Activated T-helper 2 cell treated with anti-CD3 and anti-CD28 coated beads, Interferon-gamma antibody, Interleukin-2, Interleukin-4, amounts not matched to agents 10 μg/mL and 5 μg/mL and 100 μg/mL, durations not matched to agents 14 hours and 24 hours and 36 hours (primary cell): Measurements from ENCODE around the gene WWC2. TPM values are rescaled to one million over a fixed set of nuclear protein-coding genes. Genes with fewer than 3 reads are reported as not detected.
"Not testable (repeated sequence)": the region's sequence is repeated elsewhere in the genome, so short reads cannot be mapped to it uniquely, and the experiment has no call there.

ENCODE experiments used
- DNase-seq: peaks from one replicate; pipeline ENCODE4 v3.0.0; 2021; ENCODE audit warnings: low spot score
- H3K27ac Mint-ChIP-seq: one replicate; pipeline ENCODE4 v1.8.0; 2021; ENCODE audit warnings: mixed read lengths
- H3K27me3 Mint-ChIP-seq: one replicate; pipeline ENCODE4 v1.8.0; 2021; ENCODE audit warnings: low read depth, mixed read lengths
- H3K36me3 Mint-ChIP-seq: one replicate; pipeline ENCODE4 v1.8.0; 2021; ENCODE audit warnings: low read depth, mixed read lengths
- H3K4me1 Mint-ChIP-seq: one replicate; pipeline ENCODE4 v1.8.0; 2021; ENCODE audit warnings: low read depth, mixed read lengths
- H3K4me3 Mint-ChIP-seq: one replicate; pipeline ENCODE4 v1.8.0; 2021; ENCODE audit warnings: low read depth, mild to moderate bottlenecking, moderate library complexity, mixed read lengths
- H3K9me3 Mint-ChIP-seq: one replicate; pipeline ENCODE4 v1.8.0; 2021; ENCODE audit warnings: mixed read lengths
- intact Hi-C: fragments of 100-400 bp; cut with micrococcal nuclease; formaldehyde crosslinking; loops from one replicate; pipeline ENCODE4 v1.15.1; 2023
- total RNA-seq: library from RNA; stranded (reverse); gene quantifications from 2 replicates; pipeline ENCODE4 v1.2.3, GENCODE V29; 2022

Gene WWC2
- total RNA-seq, 1 donor from 2014 or later: 0.50 TPM

DNA sequence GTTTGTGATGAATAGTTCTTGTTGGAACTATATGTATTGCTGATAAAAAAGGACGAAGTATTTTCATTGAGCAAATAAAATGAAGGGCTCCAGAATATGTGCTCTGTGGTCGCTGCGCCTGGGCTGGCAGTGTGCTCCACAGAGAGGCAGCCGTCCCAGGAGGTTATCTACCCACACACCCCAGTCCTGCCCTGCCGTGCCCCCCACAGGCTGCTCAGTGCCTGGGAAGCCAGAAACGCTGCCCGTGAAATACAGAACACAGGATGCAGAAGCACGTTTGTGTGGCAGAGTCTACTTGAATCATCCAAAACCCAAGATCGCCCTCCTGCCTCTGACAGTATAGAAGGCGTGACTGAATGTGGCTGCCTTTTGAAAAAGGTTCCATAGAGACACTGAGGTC is 219.6 kb downstream of the WWC2 start:
- no peak for DNase-seq
- Mint-ChIP-seq H3K9me3 (no peaks in the 10 kb centered on the region), H3K27me3 (peaks cover 1% of the 10 kb centered on the region), H3K4me3 (no peak overlapping the region), H3K27ac (no peak overlapping the region), H3K36me3 (no peaks in the 10 kb centered on the region), H3K4me1 (no peaks in the 10 kb centered on the region)
- intact Hi-C loops: no loop called here

DNA sequence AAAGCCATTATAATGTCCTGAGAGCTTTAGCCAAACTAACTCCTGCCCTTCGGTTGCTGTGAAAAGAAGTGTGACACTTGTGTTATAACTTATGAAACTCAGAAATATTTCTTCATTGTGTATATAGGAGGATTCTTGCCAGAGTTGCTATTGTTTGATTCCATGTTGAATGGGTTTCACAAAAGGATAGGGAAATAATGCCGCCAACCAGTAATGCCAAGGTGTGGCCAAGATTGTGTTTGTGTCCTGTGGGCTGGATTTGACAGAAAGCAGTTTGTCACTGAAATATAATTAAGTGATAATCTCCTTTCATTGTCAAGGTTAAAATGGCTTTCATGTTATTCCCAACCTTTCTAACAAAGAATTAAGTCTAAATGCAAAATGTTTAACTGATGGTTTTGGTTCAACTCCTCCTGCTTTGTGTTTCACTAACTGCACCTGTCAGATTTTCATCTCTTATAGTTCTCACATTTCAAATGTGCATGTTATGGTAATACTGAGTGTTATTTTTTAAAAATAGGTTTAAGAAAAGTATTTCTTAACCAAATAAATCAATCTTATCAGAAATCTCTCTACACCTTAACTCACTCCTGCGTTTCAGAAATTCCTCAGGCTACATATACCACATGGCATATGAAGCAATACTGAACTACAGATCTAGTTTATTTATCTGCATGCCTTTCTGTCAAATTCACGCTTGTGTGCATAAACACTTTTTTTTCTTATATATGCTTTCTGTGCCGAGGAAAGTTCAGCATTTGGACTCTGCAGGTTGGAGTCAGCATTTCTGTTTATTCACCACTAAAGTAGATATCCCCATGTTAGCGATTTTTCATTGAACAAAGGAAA is 221.4 kb downstream of the WWC2 start, which contains the start of gene CLDN22:
CLDN22 (minus strand) TSS at position 66 of the 849 bp plus-strand sequence; CDS start at position 8, 58 bp downstream.
- Mint-ChIP-seq H3K27ac (no peak within 1 kb of the TSS), H3K4me3 (no peak within 1 kb of the TSS), H3K36me3 (no peaks in the 10 kb centered on the region), H3K27me3 (peaks cover 1% of the 10 kb centered on the region), H3K4me1 (no peaks in the 10 kb centered on the region), H3K9me3 (no peaks in the 10 kb centered on the region)
- intact Hi-C loops: no loop called here
- no peak for DNase-seq

DNA sequence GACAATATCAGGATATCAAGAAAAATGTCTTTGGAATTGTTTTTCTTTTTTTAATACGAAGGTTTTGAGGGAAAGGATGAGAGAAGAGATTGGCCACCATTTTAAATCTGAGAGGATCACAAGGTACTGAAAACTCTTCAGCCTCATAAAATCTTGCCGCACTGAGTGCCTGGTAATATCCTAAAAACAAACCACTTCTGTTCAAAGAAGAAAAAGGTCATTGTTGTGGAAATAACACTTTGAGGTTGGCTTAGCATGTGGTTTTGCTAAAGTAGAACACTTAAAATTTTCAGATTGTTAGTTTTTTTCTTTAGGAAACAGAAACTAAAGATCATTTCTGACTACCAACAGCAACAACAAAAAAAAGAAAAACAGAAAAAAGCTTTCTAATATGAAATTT is 222.0 kb downstream of the WWC2 start:
- DNase-seq: no peak
- H3K27me3 Mint-ChIP-seq: peaks cover 1% of the 10 kb centered on the region
- no peaks in the 10 kb centered on the region for H3K4me1 Mint-ChIP-seq
- intact Hi-C loops: no loop called here
- H3K9me3 Mint-ChIP-seq: no peaks in the 10 kb centered on the region
- no peaks in the 10 kb centered on the region for H3K36me3 Mint-ChIP-seq
- H3K4me3 Mint-ChIP-seq: no peak overlapping the region
- H3K27ac Mint-ChIP-seq: no peak overlapping the region

DNA sequence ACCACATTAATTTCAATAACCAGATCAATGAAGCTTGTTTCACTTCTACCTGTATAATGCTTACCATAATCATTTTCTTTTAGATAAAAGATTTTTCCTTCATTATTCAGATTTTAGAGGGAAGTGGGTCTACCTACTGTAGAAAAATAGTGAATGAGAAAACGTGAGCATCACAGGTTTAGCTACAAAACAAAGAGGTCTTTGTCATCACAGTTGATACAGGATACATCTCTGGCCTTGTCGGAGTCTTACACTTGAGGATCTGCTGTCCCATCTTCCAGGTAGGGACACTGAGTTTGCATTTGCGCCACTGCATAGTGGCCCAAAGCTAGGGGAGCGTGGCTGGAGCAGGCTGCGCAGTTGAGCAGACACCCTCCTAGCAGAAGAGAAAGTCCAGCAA is 222.5 kb downstream of the WWC2 start:
- Mint-ChIP-seq H3K4me3 (no peak overlapping the region), H3K4me1 (no peaks in the 10 kb centered on the region), H3K36me3 (no peaks in the 10 kb centered on the region), H3K27ac (no peak overlapping the region), H3K9me3 (no peaks in the 10 kb centered on the region), H3K27me3 (peaks cover 1% of the 10 kb centered on the region)
- intact Hi-C loops: no loop called here
- DNase-seq: no peak

DNA sequence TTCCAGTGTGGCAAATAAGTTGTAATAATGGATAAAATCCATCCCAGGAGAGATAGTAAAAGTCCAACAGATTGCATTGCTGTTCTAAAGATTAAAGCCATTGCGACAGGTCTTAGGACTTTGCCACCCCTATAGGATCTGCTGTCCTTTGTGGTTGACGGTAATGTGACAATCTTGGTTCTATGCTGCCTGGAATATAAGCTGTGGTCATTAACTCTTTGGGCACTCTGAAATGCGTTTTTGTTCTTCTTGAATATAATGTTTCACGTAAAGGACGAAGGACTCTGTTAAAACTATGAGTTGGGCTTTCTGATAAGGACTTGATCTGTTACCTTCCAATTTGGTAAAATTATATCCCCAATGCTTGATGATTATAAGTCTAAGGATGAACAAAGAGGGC is 223.3 kb downstream of the WWC2 start, which contains the start of gene CLDN24:
CLDN24 (minus strand) TSS at position 101 of the 400 bp plus-strand sequence; CDS start at position 101, 0 bp downstream.
- Mint-ChIP-seq H3K36me3 (no peaks in the 10 kb centered on the region), H3K9me3 (no peaks in the 10 kb centered on the region), H3K27ac (no peak within 1 kb of the TSS), H3K4me3 (no peak within 1 kb of the TSS), H3K4me1 (no peaks in the 10 kb centered on the region), H3K27me3 (peaks cover 1% of the 10 kb centered on the region)
- intact Hi-C loops: no loop called here
- no peak for DNase-seq

DNA sequence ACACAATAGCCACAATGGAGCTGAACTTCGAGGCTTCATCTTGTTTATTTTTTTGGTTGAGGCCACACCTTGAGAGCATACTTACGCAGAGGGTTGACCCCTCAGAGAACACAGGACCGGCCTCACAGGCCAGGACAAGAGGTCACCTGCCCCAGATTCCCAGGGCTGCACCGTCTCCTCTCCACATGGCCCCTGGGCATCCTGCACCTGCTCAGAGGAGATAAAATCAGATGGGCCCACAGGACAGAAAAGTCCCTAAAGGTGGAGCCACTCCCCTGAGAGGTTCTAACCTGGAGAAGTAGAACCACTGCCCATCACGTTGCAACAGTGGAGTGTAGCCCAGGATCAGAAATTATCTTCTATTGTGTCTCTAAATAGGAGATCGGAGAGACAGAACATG is 224.2 kb downstream of the WWC2 start:
- Mint-ChIP-seq H3K4me1 (no peaks in the 10 kb centered on the region), H3K27me3 (peaks cover 1% of the 10 kb centered on the region), H3K4me3 (no peak overlapping the region), H3K27ac (no peak overlapping the region), H3K9me3 (no peaks in the 10 kb centered on the region), H3K36me3 (no peaks in the 10 kb centered on the region)
- DNase-seq: no peak
- intact Hi-C loops: no loop called here

DNA sequence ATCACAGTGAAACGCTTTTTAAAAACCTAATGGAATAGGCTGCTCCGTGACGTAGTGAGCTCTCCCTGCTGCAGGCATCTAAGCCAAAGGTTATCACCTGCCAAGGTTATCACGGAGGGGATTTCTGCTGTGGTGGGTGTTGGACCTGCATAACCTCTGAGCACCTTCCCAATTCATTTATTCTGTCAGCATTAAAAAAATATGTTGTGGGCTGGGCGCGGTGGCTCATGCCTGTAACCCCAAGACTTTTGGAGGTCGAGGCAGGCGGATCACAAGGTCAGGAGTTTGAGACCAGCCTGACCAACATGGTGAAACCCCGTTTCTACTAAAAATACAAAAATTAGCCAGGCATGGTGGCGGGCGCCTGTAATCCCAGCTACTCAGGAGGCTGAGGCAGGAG is 225.0 kb downstream of the WWC2 start:
- H3K27me3 Mint-ChIP-seq, H3K36me3 Mint-ChIP-seq, H3K4me1 Mint-ChIP-seq, DNase-seq, intact Hi-C loops, H3K4me3 Mint-ChIP-seq, H3K9me3 Mint-ChIP-seq, H3K27ac Mint-ChIP-seq: not testable (repeated sequence)

DNA sequence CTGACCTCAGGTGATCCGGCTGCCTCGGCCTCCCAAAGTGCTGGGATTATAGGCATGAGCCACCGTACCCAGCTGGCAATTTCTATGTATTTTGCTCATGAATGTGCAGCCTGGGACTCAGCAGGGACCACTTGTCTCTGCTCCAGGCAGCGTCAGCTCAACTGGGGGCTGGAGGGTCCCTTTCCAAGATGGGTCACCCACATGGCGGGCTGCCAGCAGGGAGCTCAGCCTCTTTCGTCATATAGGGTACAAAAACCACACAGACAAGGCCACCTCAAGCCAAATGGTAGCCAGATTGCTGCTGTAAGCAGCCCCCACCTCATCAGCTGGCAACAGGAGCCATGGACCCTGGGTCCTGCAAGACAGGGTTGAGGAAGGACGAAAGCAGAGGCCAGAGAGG is 225.6 kb downstream of the WWC2 start:
- no peak for DNase-seq
- Mint-ChIP-seq H3K27ac (no peak overlapping the region), H3K4me3 (no peak overlapping the region), H3K27me3 (peaks cover 1% of the 10 kb centered on the region), H3K9me3 (no peaks in the 10 kb centered on the region), H3K4me1 (no peaks in the 10 kb centered on the region), H3K36me3 (no peaks in the 10 kb centered on the region)
- intact Hi-C loops: no loop called here

DNA sequence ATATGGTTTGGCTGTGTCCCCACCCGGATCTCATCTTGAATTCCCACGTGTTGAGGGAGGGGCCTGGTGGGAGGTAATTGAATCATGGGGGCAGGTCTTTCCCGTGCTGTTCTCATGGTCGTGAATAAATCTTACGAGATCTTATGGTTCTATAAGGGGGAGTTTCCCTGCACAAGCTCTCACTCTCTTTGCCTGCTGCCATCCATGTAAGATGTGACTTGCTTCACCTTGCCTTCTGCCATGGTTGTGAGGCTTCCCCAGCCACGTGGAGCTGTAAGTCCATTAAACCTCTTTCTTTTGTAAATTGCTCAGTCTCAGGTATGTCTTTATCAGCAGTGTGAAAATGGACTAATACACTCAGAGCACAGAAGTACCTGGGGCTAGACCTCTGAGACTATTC is 227.3 kb downstream of the WWC2 start:
- H3K27ac Mint-ChIP-seq, intact Hi-C loops, H3K36me3 Mint-ChIP-seq, H3K27me3 Mint-ChIP-seq, H3K4me1 Mint-ChIP-seq, DNase-seq, H3K4me3 Mint-ChIP-seq, H3K9me3 Mint-ChIP-seq: not testable (repeated sequence)

DNA sequence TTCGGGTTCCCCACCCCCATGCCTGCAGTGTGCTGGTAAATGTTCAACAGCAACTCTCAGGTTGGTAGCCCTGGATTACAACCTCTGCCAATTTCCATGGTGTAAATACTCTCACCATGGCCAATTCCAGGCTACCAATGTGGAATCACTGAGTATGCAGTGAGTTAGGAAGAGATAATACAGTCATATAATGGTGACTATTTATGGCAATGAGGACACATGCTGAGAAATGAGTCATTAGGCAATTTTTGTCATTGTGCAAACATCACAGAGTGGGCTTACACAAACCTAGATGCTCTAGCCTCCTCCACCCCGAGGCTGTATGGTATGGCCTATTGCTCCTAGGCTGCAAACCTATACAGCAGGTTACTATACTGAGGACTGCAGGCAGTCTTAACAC is 227.8 kb downstream of the WWC2 start:
- H3K9me3 Mint-ChIP-seq: no peaks in the 10 kb centered on the region
- H3K27me3 Mint-ChIP-seq: no peaks in the 10 kb centered on the region
- DNase-seq: no peak
- no peaks in the 10 kb centered on the region for H3K36me3 Mint-ChIP-seq
- H3K4me1 Mint-ChIP-seq: no peaks in the 10 kb centered on the region
- H3K4me3 Mint-ChIP-seq: no peak overlapping the region
- no peak overlapping the region for H3K27ac Mint-ChIP-seq
- intact Hi-C loops: no loop called here

DNA sequence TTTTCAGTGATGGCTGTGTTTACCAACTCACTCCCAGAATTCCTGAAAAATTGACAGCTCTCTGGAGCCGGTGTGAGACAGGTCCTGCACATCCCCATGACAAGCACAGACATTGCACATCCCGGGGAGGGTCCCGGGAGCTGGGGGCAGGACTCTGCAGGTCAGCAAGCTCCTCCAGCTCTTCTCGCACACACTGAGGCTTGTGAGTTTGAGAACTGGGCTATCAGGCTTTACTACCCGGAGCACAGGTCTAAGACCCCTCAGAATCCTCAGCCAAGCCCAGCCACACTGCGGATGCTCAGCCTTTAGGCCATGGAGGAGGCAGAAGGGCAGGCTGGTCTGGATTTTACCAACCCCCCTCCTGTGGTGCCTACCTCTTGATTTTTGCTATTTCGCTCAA is 228.8 kb downstream of the WWC2 start:
- Mint-ChIP-seq H3K4me1 (no peaks in the 10 kb centered on the region), H3K36me3 (no peaks in the 10 kb centered on the region), H3K27me3 (no peaks in the 10 kb centered on the region), H3K9me3 (no peaks in the 10 kb centered on the region), H3K27ac (no peak overlapping the region), H3K4me3 (no peak overlapping the region)
- DNase-seq: no peak
- intact Hi-C loops: no loop called here

DNA sequence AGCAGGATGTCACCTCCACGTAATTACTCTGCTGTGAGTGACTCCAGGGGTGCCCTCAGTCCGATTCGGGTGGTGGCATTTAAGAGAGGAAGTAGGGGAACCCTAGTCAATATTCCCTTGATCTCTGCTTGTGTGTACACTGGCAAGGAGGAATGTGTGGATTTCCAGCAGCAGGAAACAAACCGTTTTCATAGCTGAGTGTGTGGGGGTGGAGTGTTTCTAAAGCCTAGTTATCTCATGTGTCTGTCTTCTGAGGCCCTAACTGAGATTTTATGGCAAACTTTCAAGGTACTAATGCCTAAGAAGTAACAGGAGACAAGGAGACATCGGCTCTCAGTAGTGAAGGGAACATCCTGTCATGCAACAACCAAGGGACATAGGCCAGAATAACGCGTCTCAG is 229.8 kb downstream of the WWC2 start:
- no peak for DNase-seq
- Mint-ChIP-seq H3K4me1 (no peaks in the 10 kb centered on the region), H3K9me3 (no peaks in the 10 kb centered on the region), H3K36me3 (no peaks in the 10 kb centered on the region), H3K27ac (no peak overlapping the region), H3K27me3 (no peaks in the 10 kb centered on the region), H3K4me3 (no peak overlapping the region)
- intact Hi-C loops: no loop called here

DNA sequence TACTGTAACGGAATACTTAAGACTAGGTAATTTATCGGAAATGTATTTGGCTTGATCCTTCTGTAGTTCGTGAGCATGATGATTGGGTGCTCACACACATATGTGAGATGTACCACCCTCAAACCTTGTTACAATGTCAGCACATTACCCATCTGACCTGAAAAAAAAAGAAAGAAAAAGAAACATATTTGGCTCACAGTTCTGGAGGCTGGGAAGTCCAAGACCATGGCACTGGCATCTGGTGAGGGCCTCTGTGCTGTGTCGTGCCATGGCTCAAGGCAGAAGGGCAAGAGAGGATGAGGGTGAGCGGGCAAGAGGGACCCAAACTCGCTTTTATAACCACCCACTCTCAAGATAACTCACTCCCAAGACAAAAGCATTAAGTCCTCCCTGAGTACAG is 230.2 kb downstream of the WWC2 start:
- Mint-ChIP-seq H3K4me3 (no peak overlapping the region), H3K36me3 (no peaks in the 10 kb centered on the region), H3K9me3 (no peaks in the 10 kb centered on the region), H3K4me1 (no peaks in the 10 kb centered on the region), H3K27me3 (no peaks in the 10 kb centered on the region), H3K27ac (no peak overlapping the region)
- DNase-seq: no peak
- intact Hi-C loops: no loop called here
